SK-N-SH treated with all-trans-retinoic acid at 6 μM for 48 hours (cell line): ENCODE data around the gene ARFRP1.

Experiments
- ATAC-seq: fragments of 200-7000 bp; cut with Tn5 transposase; 3 replicates; pipeline ENCODE4 v1.9.1; 2020; ENCODE audit warnings: mild to moderate bottlenecking, moderate library complexity
- ARNTL ChIP-seq: fragments of 450-650 bp; formaldehyde crosslinking; IDR thresholded peaks from 2 replicates; pipeline ENCODE4 v1.5.0; 2020; ENCODE audit warnings: low read depth, mild to moderate bottlenecking, moderate library complexity, borderline replicate concordance
- CSDC2 ChIP-seq: fragments of 250-450 bp; sonication (Bioruptor Pico); IDR thresholded peaks from 2 replicates; pipeline ENCODE4 v1.5.0; 2020; ENCODE audit warnings: mild to moderate bottlenecking, moderate library complexity
- GLIS3 ChIP-seq: fragments of 250-450 bp; sonication (Bioruptor Pico); IDR thresholded peaks from 2 replicates; pipeline ENCODE4 v1.5.0; 2020; ENCODE audit warnings: mild to moderate bottlenecking, moderate library complexity
- ISL1 ChIP-seq: fragments of 250-450 bp; sonication (Bioruptor Pico); IDR thresholded peaks from 2 replicates; pipeline ENCODE4 v2.1.2; 2022; ENCODE audit warnings: mild to moderate bottlenecking, moderate library complexity
- OSR1 ChIP-seq: fragments of 250-450 bp; sonication (Bioruptor Pico); IDR thresholded peaks from 2 replicates; pipeline ENCODE4 v1.8.0; 2022; ENCODE audit warnings: moderate library complexity, mild to moderate bottlenecking, inconsistent platforms
- PPARA ChIP-seq: fragments of 250-450 bp; sonication (Bioruptor Pico); IDR thresholded peaks from 2 replicates; pipeline ENCODE4 v1.5.0; 2020; ENCODE audit warnings: mild to moderate bottlenecking, borderline replicate concordance
- RARB ChIP-seq: fragments of 250-450 bp; sonication (Bioruptor Pico); IDR thresholded peaks from 2 replicates; pipeline ENCODE4 v1.8.0; 2021; ENCODE audit warnings: mild to moderate bottlenecking, moderate library complexity
- TCF4 ChIP-seq: fragments of 250-450 bp; sonication (Bioruptor Pico); IDR thresholded peaks from 2 replicates; pipeline ENCODE4 v1.8.0; 2021; ENCODE audit warnings: mild to moderate bottlenecking, moderate library complexity, borderline replicate concordance
- TOX ChIP-seq: fragments of 250-450 bp; sonication (Bioruptor Pico); IDR thresholded peaks from 2 replicates; pipeline ENCODE4 v1.8.0; 2021; ENCODE audit warnings: mild to moderate bottlenecking, moderate library complexity, borderline replicate concordance
- ZFP30 ChIP-seq: fragments of 450-650 bp; formaldehyde crosslinking; IDR thresholded peaks from 2 replicates; pipeline ENCODE4 v1.5.0; 2022; ENCODE audit warnings: mild to moderate bottlenecking, moderate library complexity
- ZNF565 ChIP-seq: fragments of 450-650 bp; formaldehyde crosslinking; conservative IDR thresholded peaks from 2 replicates; pipeline ENCODE4 v1.5.0; 2020; ENCODE audit warnings: low read depth, mild to moderate bottlenecking, moderate library complexity
- ZNF70 ChIP-seq: fragments of 450-650 bp; formaldehyde crosslinking; IDR thresholded peaks from 2 replicates; pipeline ENCODE4 v1.5.0; 2020; ENCODE audit warnings: mild to moderate bottlenecking, moderate library complexity
- ZNF8 ChIP-seq: fragments of 450-650 bp; formaldehyde crosslinking; IDR thresholded peaks from 2 replicates; pipeline ENCODE4 v1.5.0; 2020; ENCODE audit warnings: mild to moderate bottlenecking, moderate library complexity
- TF ChIP-seq, protein P1 (sequence below): fragments of 250-450 bp; sonication (Bioruptor Pico); IDR thresholded peaks from 2 replicates; pipeline ENCODE4 v1.5.1; 2020; ENCODE audit warnings: low read depth, mild to moderate bottlenecking, moderate library complexity
- TF ChIP-seq, protein P2 (sequence below): fragments of 250-450 bp; sonication (Bioruptor Pico); IDR thresholded peaks from 2 replicates; pipeline ENCODE4 v1.8.0; 2021; ENCODE audit warnings: low read depth, mild to moderate bottlenecking, moderate library complexity, borderline replicate concordance
- TF ChIP-seq, protein P3 (sequence below): fragments of 250-450 bp; sonication (Bioruptor Pico); IDR thresholded peaks from 2 replicates; pipeline ENCODE4 v1.5.0; 2020; ENCODE audit warnings: mild to moderate bottlenecking, moderate library complexity
- TF ChIP-seq, protein P4 (sequence below): fragments of 250-450 bp; sonication (Bioruptor Pico); IDR thresholded peaks from 2 replicates; pipeline ENCODE4 v1.5.1; 2021; ENCODE audit warnings: mild to moderate bottlenecking, moderate library complexity

The ARFRP1 gene

DNA sequence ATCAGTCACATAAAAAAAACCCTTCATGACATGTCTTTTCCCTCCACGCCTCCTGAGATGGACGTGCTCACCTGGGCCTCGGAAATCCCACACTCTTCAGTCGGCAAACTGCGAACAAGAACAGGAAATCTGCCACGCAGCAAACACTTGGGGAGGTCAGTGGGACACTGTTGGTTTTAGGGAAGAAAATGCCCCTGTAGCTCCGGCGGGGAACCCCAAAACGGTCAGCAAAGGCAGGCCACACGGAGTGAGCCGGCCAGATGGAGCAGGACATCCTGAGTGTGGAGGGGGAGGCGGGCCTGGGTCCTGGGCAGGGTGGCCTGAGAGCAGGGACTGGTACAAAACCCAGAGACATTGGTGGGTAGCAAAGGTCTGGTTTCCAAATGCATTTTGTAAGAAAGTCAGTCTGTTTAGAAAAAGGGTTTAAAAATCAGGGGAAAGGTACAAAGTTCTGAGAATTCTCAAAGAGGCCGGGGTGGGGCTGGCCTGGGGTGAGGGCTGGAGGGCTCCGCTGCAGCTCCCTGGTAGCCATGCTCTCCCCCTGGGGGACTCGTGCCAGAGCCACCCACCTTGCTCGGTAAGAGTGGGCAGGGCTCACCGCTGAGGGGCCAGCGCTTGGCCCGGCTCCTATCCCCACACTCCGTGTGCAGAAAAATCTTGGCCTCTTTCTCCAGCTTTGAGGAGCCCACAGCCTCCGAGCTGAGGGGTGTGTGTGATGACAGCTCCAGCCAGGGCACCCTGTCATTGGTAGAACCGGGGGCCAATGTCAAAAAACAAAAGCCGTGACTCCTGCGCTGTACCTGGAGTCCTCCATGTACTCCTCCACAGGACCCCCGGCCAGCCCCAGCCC lies 37.0 kb upstream of the ARFRP1 start:
- ATAC-seq: no peak
- TF ChIP-seq OSR1 (CRISPR knock-in tag) (no peak), GLIS3 (CRISPR knock-in tag) (no peak), RARB (CRISPR knock-in tag) (no peak), TCF4 (no peak), ISL1 (CRISPR knock-in tag) (no peak), ZNF70 (CRISPR knock-in tag) (no peak), PPARA (CRISPR knock-in tag) (no peak), ARNTL (CRISPR knock-in tag) (no peak)
- TF ChIP-seq, protein P1, sequence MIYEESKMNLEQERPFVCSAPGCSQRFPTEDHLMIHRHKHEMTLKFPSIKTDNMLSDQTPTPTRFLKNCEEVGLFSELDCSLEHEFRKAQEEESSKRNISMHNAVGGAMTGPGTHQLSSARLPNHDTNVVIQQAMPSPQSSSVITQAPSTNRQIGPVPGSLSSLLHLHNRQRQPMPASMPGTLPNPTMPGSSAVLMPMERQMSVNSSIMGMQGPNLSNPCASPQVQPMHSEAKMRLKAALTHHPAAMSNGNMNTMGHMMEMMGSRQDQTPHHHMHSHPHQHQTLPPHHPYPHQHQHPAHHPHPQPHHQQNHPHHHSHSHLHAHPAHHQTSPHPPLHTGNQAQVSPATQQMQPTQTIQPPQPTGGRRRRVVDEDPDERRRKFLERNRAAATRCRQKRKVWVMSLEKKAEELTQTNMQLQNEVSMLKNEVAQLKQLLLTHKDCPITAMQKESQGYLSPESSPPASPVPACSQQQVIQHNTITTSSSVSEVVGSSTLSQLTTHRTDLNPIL (CRISPR knock-in tag): no peak
- TF ChIP-seq, protein P2, sequence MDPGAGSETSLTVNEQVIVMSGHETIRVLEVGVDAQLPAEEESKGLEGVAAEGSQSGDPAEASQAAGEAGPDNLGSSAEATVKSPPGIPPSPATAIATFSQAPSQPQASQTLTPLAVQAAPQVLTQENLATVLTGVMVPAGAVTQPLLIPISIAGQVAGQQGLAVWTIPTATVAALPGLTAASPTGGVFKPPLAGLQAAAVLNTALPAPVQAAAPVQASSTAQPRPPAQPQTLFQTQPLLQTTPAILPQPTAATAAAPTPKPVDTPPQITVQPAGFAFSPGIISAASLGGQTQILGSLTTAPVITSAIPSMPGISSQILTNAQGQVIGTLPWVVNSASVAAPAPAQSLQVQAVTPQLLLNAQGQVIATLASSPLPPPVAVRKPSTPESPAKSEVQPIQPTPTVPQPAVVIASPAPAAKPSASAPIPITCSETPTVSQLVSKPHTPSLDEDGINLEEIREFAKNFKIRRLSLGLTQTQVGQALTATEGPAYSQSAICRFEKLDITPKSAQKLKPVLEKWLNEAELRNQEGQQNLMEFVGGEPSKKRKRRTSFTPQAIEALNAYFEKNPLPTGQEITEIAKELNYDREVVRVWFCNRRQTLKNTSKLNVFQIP (CRISPR knock-in tag): no peak
- TF ChIP-seq, protein P3, sequence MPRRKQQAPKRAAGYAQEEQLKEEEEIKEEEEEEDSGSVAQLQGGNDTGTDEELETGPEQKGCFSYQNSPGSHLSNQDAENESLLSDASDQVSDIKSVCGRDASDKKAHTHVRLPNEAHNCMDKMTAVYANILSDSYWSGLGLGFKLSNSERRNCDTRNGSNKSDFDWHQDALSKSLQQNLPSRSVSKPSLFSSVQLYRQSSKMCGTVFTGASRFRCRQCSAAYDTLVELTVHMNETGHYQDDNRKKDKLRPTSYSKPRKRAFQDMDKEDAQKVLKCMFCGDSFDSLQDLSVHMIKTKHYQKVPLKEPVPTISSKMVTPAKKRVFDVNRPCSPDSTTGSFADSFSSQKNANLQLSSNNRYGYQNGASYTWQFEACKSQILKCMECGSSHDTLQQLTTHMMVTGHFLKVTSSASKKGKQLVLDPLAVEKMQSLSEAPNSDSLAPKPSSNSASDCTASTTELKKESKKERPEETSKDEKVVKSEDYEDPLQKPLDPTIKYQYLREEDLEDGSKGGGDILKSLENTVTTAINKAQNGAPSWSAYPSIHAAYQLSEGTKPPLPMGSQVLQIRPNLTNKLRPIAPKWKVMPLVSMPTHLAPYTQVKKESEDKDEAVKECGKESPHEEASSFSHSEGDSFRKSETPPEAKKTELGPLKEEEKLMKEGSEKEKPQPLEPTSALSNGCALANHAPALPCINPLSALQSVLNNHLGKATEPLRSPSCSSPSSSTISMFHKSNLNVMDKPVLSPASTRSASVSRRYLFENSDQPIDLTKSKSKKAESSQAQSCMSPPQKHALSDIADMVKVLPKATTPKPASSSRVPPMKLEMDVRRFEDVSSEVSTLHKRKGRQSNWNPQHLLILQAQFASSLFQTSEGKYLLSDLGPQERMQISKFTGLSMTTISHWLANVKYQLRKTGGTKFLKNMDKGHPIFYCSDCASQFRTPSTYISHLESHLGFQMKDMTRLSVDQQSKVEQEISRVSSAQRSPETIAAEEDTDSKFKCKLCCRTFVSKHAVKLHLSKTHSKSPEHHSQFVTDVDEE: no peak
- TF ChIP-seq, protein P4, sequence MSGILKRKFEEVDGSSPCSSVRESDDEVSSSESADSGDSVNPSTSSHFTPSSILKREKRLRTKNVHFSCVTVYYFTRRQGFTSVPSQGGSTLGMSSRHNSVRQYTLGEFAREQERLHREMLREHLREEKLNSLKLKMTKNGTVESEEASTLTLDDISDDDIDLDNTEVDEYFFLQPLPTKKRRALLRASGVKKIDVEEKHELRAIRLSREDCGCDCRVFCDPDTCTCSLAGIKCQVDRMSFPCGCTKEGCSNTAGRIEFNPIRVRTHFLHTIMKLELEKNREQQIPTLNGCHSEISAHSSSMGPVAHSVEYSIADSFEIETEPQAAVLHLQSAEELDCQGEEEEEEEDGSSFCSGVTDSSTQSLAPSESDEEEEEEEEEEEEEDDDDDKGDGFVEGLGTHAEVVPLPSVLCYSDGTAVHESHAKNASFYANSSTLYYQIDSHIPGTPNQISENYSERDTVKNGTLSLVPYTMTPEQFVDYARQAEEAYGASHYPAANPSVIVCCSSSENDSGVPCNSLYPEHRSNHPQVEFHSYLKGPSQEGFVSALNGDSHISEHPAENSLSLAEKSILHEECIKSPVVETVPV (CRISPR knock-in tag): no peak
- TF ChIP-seq, all 23 proteins: peak for 0

DNA sequence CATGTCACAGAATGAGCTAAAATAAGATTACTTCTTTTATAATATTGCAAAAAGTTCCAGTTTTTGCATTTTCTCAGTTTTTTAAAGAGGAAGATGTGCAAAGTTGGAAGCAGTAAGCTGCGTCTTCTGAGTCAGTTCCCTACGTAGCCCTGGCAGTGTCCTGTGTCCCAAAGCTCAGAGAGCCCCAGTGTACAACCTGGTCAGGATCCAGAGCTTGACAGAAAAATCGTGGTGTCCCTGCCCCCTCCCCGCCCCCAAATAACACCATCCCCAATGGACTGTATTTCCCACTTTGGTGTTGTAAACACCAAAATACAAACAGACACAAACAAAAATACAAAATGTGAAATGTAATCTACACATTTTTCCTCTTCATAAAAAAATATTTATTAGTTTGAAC lies 36.4 kb upstream of the ARFRP1 start:
- TF ChIP-seq GLIS3 (CRISPR knock-in tag) (no peak), ARNTL (CRISPR knock-in tag) (no peak), ZNF8 (CRISPR knock-in tag) (no peak), ZFP30 (CRISPR knock-in tag) (no peak)
- TF ChIP-seq, protein P2 (CRISPR knock-in tag): no peak
- no peak for ATAC-seq

DNA sequence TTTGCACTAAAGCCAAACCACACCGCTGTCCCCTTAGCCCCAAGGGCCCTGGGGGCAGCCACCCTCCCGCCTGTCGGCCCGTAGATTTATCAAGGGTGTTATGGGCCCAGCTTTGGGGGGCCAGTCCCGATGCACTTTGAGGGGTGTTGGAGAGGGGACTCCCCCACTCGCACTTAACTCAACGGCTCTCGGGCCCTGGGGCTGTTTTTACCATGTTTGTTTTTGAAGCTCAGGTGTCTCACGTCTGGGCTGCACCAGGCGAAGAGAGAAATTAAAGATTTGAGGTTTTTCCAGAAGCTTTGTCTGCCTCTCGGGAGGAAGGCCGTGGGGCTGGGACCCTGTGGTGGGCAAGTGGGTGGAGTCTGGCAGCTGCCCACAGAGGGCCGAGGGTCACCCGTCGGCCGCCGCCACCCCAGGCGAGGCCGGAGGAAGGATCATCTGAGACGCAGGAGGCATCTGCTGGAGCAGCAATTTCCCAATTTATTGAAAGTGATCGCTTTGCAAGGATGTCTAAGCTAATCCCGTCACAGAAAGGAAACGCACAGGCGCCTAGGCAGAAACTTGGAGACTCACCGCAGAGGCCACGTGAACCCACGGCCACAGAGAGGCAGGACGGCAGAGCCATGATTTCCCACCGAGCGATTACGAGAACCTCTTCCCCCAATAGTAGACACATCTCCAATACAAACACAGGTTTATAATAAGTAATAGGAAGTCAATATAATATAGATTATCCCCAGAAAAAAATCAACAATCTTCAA lies 35.6 kb upstream of the ARFRP1 start:
- ATAC-seq: no peak
- TF ChIP-seq ZNF565 (CRISPR knock-in tag): no peak

DNA sequence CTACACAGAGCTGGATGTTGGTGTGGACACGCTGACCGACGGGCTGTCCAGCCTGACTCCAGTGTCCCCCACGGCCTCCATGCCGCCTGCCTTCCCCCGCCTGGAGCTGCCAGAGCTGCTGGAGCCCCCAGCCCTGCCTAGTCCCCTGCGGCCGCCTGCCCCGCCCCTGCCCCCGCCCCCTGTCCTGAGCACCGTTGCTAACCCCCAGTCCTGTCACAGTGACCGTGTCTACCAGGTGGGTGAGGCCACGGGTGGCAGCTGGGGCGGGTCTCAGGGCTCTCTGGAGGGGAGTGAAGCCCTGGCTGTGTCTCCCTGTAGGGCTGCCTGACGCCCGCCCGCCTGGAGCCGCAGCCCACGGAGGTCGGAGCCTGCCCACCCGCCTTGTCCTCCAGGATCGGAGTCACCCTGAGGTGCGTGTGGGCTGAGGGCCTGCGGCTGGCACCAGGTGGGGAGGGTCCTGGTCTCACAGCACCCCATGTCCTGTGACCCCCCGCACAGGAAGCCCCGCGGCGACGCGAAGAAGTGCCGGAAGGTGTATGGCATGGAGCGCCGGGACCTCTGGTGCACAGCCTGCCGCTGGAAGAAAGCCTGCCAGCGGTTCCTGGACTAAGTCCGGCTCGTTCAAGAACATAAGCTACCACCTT lies 34.7 kb upstream of the ARFRP1 start:
- no peak for ATAC-seq
- TF ChIP-seq RARB (CRISPR knock-in tag): no peak
- TF ChIP-seq ZNF70 (CRISPR knock-in tag): no peak
- no peak for TF ChIP-seq ZNF565 (CRISPR knock-in tag)
- no peak for TF ChIP-seq ARNTL (CRISPR knock-in tag)
- TF ChIP-seq, protein P4 (CRISPR knock-in tag): no peak
- no peak for TF ChIP-seq TOX (CRISPR knock-in tag)
- no peak for TF ChIP-seq CSDC2 (CRISPR knock-in tag)
- TF ChIP-seq OSR1 (CRISPR knock-in tag): no peak
- TF ChIP-seq, protein P3: no peak
